Mesothelial cell of epicardium (in vitro differentiated cells): ENCODE measurements around the gene WDR11. TPM values are rescaled to one million over a fixed set of nuclear protein-coding genes. Genes with fewer than 3 reads are reported as not detected.

Experiments
- DNase-seq, 2 experiments: peaks; one replicate each; pipeline ENCODE4 v3.0.0; 2021; ENCODE audit warnings: low spot score in 2 of 2; ENCODE audit not compliant: unreplicated experiment in 2 of 2
- H3K27ac Mint-ChIP-seq: 2 replicates; pipeline ENCODE4 v1.8.0; 2021; ENCODE audit warnings: mixed read lengths
- H3K27me3 Mint-ChIP-seq: 2 replicates; pipeline ENCODE4 v1.8.0; 2021; ENCODE audit warnings: low read depth, mixed read lengths
- H3K36me3 Mint-ChIP-seq: 2 replicates; pipeline ENCODE4 v1.8.0; 2021; ENCODE audit warnings: mixed read lengths
- H3K4me1 Mint-ChIP-seq: 2 replicates; pipeline ENCODE4 v1.8.0; 2021; ENCODE audit warnings: mixed read lengths
- H3K4me3 Mint-ChIP-seq: 2 replicates; pipeline ENCODE4 v1.8.0; 2021; ENCODE audit warnings: mild to moderate bottlenecking, moderate library complexity, mixed read lengths
- H3K9me3 Mint-ChIP-seq: 2 replicates; pipeline ENCODE4 v1.8.0; 2021; ENCODE audit warnings: mixed read lengths
- total RNA-seq: library from RNA; stranded (reverse); gene quantifications from 3 replicates; pipeline ENCODE4 v1.2.1, GENCODE V29; 2021
- TF ChIP-seq, protein P1 (sequence below): fragments of 200-600 bp; sonication (generic); IDR thresholded peaks from one replicate; pipeline ENCODE4 v1.5.0; 2021; ENCODE audit warnings: antibody characterized with exemption; ENCODE audit not compliant: unreplicated experiment

WDR11 gene
- total RNA-seq, 1 donor from 2014 or later = 76.0 TPM

DNA sequence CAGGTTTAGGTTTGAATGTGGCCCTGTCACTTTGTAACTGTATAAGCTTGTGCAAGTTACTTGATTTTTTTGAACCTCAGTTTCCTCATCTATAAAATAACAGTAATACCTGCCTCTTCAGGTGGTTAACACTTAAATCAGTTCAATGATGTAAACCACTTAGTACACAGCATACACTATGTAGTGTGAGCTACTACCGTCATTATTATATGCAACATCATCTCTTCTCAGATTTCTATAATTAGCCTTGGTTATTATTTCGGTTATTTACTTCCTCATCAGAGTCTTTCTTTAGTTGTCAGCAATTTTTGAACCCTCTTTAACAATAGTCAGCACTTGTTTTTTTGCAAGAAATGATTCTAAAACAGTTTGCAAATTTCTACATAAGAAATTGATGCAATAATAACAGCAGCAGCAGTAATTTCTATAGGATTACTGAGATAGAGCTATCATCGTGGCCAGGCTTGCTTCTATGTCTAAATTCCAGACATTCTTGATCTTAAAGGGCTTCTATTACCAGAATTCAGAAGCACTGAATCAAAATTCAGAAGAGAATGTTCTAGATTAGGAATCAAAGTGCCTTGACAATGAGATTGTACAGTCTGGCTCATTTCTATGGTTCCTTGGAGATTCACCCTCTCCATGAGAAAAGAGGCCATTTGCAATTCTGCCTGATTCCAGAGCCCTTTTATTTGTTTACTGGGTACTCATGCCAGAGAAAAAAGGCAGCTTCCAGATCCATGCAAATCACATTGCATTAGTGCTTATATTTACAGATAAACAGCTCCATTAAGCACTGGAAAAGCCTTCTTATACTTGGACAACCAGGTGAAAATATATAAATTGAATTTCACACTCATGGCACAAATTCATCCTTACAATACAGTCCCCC, 25.0 kb upstream of the WDR11 start:
- Mint-ChIP-seq H3K36me3 (no peaks in the 10 kb centered on the region), H3K9me3 (no peaks in the 10 kb centered on the region), H3K27ac (no peak overlapping the region), H3K4me1 (peaks cover 22% of the 10 kb centered on the region), H3K4me3 (no peak overlapping the region), H3K27me3 (peaks cover 12% of the 10 kb centered on the region)
- TF ChIP-seq, protein P1, sequence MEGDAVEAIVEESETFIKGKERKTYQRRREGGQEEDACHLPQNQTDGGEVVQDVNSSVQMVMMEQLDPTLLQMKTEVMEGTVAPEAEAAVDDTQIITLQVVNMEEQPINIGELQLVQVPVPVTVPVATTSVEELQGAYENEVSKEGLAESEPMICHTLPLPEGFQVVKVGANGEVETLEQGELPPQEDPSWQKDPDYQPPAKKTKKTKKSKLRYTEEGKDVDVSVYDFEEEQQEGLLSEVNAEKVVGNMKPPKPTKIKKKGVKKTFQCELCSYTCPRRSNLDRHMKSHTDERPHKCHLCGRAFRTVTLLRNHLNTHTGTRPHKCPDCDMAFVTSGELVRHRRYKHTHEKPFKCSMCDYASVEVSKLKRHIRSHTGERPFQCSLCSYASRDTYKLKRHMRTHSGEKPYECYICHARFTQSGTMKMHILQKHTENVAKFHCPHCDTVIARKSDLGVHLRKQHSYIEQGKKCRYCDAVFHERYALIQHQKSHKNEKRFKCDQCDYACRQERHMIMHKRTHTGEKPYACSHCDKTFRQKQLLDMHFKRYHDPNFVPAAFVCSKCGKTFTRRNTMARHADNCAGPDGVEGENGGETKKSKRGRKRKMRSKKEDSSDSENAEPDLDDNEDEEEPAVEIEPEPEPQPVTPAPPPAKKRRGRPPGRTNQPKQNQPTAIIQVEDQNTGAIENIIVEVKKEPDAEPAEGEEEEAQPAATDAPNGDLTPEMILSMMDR = no peak
- no peak for DNase-seq

DNA sequence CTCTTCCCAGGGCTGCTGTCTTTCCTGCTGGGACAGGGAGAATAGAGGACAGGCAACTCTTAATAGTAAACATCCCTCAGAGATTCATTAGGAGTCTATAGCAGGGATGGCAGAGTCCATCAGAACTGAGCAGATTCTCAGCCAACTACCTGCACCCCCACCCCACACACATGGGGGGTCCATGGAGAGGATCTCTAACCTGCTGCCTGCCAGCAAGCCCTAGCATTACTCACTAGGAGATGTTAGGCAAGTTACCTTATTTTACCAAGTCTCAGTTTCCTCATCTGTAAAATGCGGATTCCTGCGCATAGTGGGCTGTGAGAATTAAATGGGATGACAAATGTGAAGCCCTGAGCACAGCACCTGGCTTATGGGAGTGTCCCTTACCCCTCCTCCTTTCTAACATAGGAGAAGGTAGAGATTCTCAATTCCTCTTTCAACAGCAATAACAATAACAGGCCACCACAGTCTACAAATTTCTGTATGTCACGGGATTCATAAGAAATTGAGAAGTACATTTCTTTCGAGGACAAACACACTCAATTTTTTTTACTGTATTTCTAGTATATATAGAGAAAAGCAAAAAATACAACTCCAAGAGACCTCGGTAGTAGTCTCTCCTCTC, 23.8 kb upstream of the WDR11 start:
- Mint-ChIP-seq H3K4me3 (no peak overlapping the region), H3K27me3 (peaks cover 19% of the 10 kb centered on the region), H3K27ac (no peak overlapping the region), H3K36me3 (no peaks in the 10 kb centered on the region), H3K4me1 (peaks cover 22% of the 10 kb centered on the region), H3K9me3 (no peaks in the 10 kb centered on the region)
- TF ChIP-seq, protein P1 = no peak
- no peak for DNase-seq

DNA sequence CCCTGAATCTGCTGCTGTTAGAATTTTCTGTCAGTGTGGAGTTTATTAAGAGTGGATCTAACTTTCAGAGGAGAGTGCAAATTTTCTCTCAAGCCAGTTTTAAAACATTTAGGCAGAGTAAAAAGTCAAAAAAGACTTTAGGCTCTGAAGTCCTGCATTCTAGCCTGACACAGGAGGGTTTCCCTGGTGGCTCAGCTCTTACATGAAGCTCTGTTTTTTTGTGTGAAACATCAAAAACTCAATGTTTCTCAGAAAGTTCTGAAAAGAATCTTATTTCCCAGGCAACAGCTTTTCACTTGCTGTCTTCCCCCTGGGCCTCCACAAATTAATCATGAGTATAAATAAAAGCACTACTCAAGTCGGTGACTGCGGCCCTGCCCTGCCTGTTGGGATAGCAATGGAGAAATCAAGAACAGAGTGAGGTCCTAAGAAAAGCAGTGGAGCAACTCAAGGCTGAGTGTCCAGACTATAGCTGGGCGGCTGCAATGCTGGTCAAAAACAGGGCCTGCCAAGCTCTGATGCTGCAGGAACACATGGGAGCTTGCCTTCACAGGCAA, 22.3 kb upstream of the WDR11 start:
- Mint-ChIP-seq H3K27ac (no peak overlapping the region), H3K9me3 (no peaks in the 10 kb centered on the region), H3K4me1 (peaks cover 13% of the 10 kb centered on the region), H3K4me3 (no peak overlapping the region), H3K27me3 (peaks cover 28% of the 10 kb centered on the region), H3K36me3 (no peaks in the 10 kb centered on the region)
- TF ChIP-seq, protein P1 = no peak
- DNase-seq = no peak

DNA sequence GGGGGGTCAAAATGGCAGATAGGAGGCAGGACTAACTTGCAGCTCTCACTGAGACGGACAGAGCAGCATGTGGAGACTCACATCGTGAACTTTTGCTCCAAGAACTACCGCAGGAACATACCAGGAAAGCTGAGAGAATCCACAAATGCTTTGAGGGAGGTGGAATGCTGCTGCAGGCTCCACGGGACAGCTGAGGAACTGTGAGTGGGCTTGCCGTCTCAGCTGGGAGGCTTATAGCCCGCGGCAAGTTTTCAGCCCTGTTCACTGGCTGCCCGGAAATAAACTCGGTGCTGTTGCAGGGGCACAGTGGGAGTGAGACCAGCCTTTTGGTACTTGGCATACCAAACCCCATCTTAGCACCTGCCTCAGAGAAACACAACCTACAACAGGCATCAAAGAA, 19.1 kb upstream of the WDR11 start:
- no peaks in the 10 kb centered on the region for H3K9me3 Mint-ChIP-seq
- TF ChIP-seq, protein P1 = no peak
- H3K36me3 Mint-ChIP-seq = no peaks in the 10 kb centered on the region
- H3K27ac Mint-ChIP-seq = no peak overlapping the region
- H3K4me1 Mint-ChIP-seq = no peaks in the 10 kb centered on the region
- no peak for DNase-seq
- no peak overlapping the region for H3K4me3 Mint-ChIP-seq
- H3K27me3 Mint-ChIP-seq = peaks cover 33% of the 10 kb centered on the region

DNA sequence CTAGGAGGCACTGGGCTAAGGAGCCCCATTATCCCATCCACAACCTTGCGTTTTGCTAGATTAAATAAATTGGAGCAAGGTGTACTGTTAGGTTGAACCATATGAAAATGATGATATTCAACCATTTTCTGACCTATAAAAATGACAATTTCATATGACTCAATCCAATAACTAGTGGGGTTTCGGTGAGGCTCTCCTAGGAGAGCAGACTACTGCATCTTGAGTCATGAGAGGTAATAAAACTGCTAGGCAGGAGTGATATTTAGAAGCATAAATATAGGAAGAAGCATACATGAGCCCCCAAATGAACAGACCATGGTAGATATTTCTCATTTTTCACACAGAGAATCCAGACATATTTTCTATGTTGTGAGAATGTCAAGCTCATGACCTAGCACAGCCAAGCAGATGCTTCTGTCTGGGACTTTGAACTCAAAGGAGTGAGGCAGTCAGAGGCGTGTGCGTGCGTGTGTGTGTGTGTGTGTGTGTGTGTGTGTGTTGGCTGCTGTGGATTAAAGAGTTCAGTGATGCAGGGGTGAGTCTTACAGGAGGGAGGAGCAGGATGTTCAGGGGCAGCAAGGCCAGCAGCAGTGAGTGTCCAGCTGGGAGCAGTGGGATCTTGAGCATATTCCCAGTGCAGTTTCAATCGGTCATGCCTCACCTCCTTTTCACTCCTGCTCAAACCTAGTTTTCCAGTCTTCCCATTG, 17.8 kb upstream of the WDR11 start:
- DNase-seq = no peak
- no peaks in the 10 kb centered on the region for H3K4me1 Mint-ChIP-seq
- peaks cover 37% of the 10 kb centered on the region for H3K27me3 Mint-ChIP-seq
- TF ChIP-seq, protein P1 = no peak
- H3K4me3 Mint-ChIP-seq = no peak overlapping the region
- no peaks in the 10 kb centered on the region for H3K36me3 Mint-ChIP-seq
- no peaks in the 10 kb centered on the region for H3K9me3 Mint-ChIP-seq
- H3K27ac Mint-ChIP-seq = no peak overlapping the region
